Inflammatory macrophage treated with lipopolysaccharide for 4 hours (primary cell): ENCODE data around the gene GMIP.

Source experiments
- DNase-seq: peaks from one replicate; pipeline ENCODE4 v3.0.0-alpha.2; 2020

GMIP gene

GRCh38 chr19:19656451-19657396, 13.3 kb upstream of the GMIP start:
- DNase-seq, result no peak

- DNase-seq, result no peak
Measured at GRCh38 chr19:19655641-19656343, 12.3 kb upstream of the GMIP start.

- DNase-seq, result no peak
Measured at GRCh38 chr19:19655051-19655594, 11.7 kb upstream of the GMIP start.

- no peak for DNase-seq
Measured at GRCh38 chr19:19654441-19654840, 11.0 kb upstream of the GMIP start.

- no peak for DNase-seq
Measured at GRCh38 chr19:19653597-19654147, 10.2 kb upstream of the GMIP start.

- no peak for DNase-seq
Measured at GRCh38 chr19:19652482-19653295, 9.2 kb upstream of the GMIP start.

- no peak for DNase-seq
Measured at GRCh38 chr19:19651076-19651475, 7.6 kb upstream of the GMIP start.

GRCh38 chr19:19650331-19650730, 6.9 kb upstream of the GMIP start:
- DNase-seq, result no peak

GRCh38 chr19:19649580-19649995, 6.1 kb upstream of the GMIP start:
- no peak for DNase-seq

- DNase-seq, result no peak
Measured at GRCh38 chr19:19649155-19649554, 5.7 kb upstream of the GMIP start.

- DNase-seq, result no peak
Measured at GRCh38 chr19:19647037-19647835, 3.8 kb upstream of the GMIP start.

- no peak for DNase-seq
Measured at GRCh38 chr19:19645233-19645870, 1.9 kb upstream of the GMIP start.

- no peak for DNase-seq
Measured at GRCh38 chr19:19644054-19644388, 564 bp upstream of the GMIP start.

GRCh38 chr19:19642506-19643157, 825 bp downstream of the GMIP start:
- DNase-seq, result peak; percentile 36

GRCh38 chr19:19637523-19638251, 5.8 kb downstream of the GMIP start:
- no peak for DNase-seq

GRCh38 chr19:19637186-19637522, 6.3 kb downstream of the GMIP start:
- DNase-seq, result no peak

GRCh38 chr19:19636573-19637185, 6.8 kb downstream of the GMIP start:
- no peak for DNase-seq

GRCh38 chr19:19635313-19635702, 8.1 kb downstream of the GMIP start:
- DNase-seq, result no peak

- DNase-seq, result no peak
Measured at GRCh38 chr19:19634516-19635312, 8.7 kb downstream of the GMIP start.
